HepG2 (cell line): ENCODE data around the gene VPREB3. TPM values are rescaled to one million over a fixed set of nuclear protein-coding genes. Genes with fewer than 3 reads are reported as not detected.

Experiments used
- BCL6 ChIP-seq: IDR thresholded peaks from 2 replicates; pipeline ENCODE4 v1.6.1; 2016; ENCODE audit warnings: missing genetic modification reagents, missing compliant biosample characterization
- BRCA1 ChIP-seq: sonication (generic); formaldehyde crosslinking; IDR thresholded peaks from 2 replicates; pipeline ENCODE4 v1.4.0; 2020; ENCODE audit warnings: missing genetic modification reagents
- CBX5 ChIP-seq: sonication (generic); formaldehyde crosslinking; IDR thresholded peaks from 2 replicates; pipeline ENCODE4 v1.4.0; 2020; ENCODE audit warnings: missing genetic modification reagents, borderline replicate concordance
- CHD2 ChIP-seq: IDR thresholded peaks from 2 replicates; pipeline ENCODE4 v1.6.1; 2011; ENCODE audit warnings: low read depth, low read length, improper control_type of control experiment
- CREM ChIP-seq, 2 experiments: sonication (generic) in 1 of 2; formaldehyde crosslinking in 1 of 2; IDR thresholded peaks; 2 replicates each; pipeline versions ENCODE4 v1.4.0 to v1.6.1; 2016 to 2020; ENCODE audit warnings: antibody characterized with exemption in 1 of 2, mild to moderate bottlenecking in 1 of 2, missing genetic modification reagents in 1 of 2
- ELF3 ChIP-seq: IDR thresholded peaks from 2 replicates; pipeline ENCODE4 v1.6.1; 2016; ENCODE audit warnings: missing genetic modification reagents, missing compliant biosample characterization
- FOXA1 ChIP-seq, 2 experiments: fragments of 450-650 bp in 1 of 2; sonication (generic) in 1 of 2; formaldehyde crosslinking in 1 of 2; IDR thresholded peaks; 2 replicates each; pipeline versions ENCODE4 v1.4.0 to v1.6.1; 2016 to 2020; ENCODE audit warnings: missing genetic modification reagents in 1 of 2
- FOXA3 ChIP-seq: IDR thresholded peaks from 2 replicates; pipeline ENCODE4 v1.6.1; 2016; ENCODE audit warnings: missing genetic modification reagents, missing compliant biosample characterization
- MIER2 ChIP-seq: IDR thresholded peaks from 2 replicates; pipeline ENCODE4 v1.6.1; 2016; ENCODE audit warnings: missing biosample characterization, missing genetic modification reagents
- MXI1 ChIP-seq: IDR thresholded peaks from 3 replicates; pipeline ENCODE4 v1.6.1; 2012; ENCODE audit warnings: low read depth, low read length, inconsistent platforms, borderline replicate concordance
- NFIB ChIP-seq: sonication (generic); formaldehyde crosslinking; IDR thresholded peaks from 2 replicates; pipeline ENCODE4 v1.9.0; 2021; ENCODE audit warnings: missing genetic modification reagents, mild to moderate bottlenecking, borderline replicate concordance
- RXRB ChIP-seq: IDR thresholded peaks from 2 replicates; pipeline ENCODE4 v1.6.1; 2016; ENCODE audit warnings: borderline replicate concordance, missing genetic modification reagents, missing compliant biosample characterization
- SP2 ChIP-seq: sonication (generic); formaldehyde crosslinking; IDR thresholded peaks from 2 replicates; pipeline ENCODE4 v1.5.1; 2020; ENCODE audit warnings: mild to moderate bottlenecking, missing genetic modification reagents
- ZFP82 ChIP-seq: sonication (generic); formaldehyde crosslinking; IDR thresholded peaks from 2 replicates; pipeline ENCODE4 v1.5.1; 2020; ENCODE audit warnings: mild to moderate bottlenecking, missing genetic modification reagents, borderline replicate concordance
- ZFY ChIP-seq: sonication (generic); formaldehyde crosslinking; IDR thresholded peaks from 2 replicates; pipeline ENCODE4 v1.4.0; 2020; ENCODE audit warnings: missing genetic modification reagents
- ZNF12 ChIP-seq: sonication (generic); formaldehyde crosslinking; IDR thresholded peaks from 2 replicates; pipeline ENCODE4 v1.5.0; 2020; ENCODE audit warnings: missing genetic modification reagents
- ZNF136 ChIP-seq: sonication (generic); formaldehyde crosslinking; IDR thresholded peaks from 2 replicates; pipeline ENCODE4 v1.8.1; 2022; ENCODE audit warnings: low read depth, mild to moderate bottlenecking, moderate library complexity, missing genetic modification reagents
- ZNF674 ChIP-seq: sonication (generic); formaldehyde crosslinking; IDR thresholded peaks from 2 replicates; pipeline ENCODE4 v1.5.0; 2020; ENCODE audit warnings: low read depth, mild to moderate bottlenecking, missing genetic modification reagents
- ZNF782 ChIP-seq: sonication (generic); formaldehyde crosslinking; IDR thresholded peaks from 2 replicates; pipeline ENCODE4 v1.4.0; 2020; ENCODE audit warnings: missing genetic modification reagents, mild to moderate bottlenecking, borderline replicate concordance
- polyA plus RNA-seq, 8 experiments: library from polyadenylated mRNA; depleted of rRNA in 3 of 8; stranded (reverse) in 7 of 8; unstranded in 1 of 8; fragments of >200 nt; fragmentation: Illumina TruSeq in 4 of 8; extraction: Trizol in 4 of 8; gene quantifications; 2 replicates each; pipeline versions ENCODE4 v1.2.1 to v1.2.3, GENCODE V29; 2011 to 2016; ENCODE audit warnings: low read depth in 4 of 8, missing spikeins in 1 of 8, mixed read lengths in 1 of 8; ENCODE audit not compliant: insufficient read depth in 1 of 8
- total RNA-seq, 5 experiments: library from RNA; depleted of rRNA; stranded (reverse); fragments of >200 nt; fragmentation: Illumina TruSeq; extraction: Trizol; gene quantifications; 2 replicates each; pipeline ENCODE4 v1.2.3, GENCODE V29; 2016; ENCODE audit warnings: low read depth in 1 of 5
- TF ChIP-seq, protein P1 (sequence below): fragments of 450-650 bp; IDR thresholded peaks from 2 replicates; pipeline ENCODE4 v1.6.1; 2016
- TF ChIP-seq, protein P2 (sequence below): sonication (generic); formaldehyde crosslinking; IDR thresholded peaks from 2 replicates; pipeline ENCODE4 v1.4.0; 2020; ENCODE audit warnings: missing genetic modification reagents
- TF ChIP-seq, protein P3 (sequence below): IDR thresholded peaks from 2 replicates; pipeline ENCODE4 v1.6.1; 2016; ENCODE audit warnings: control low read depth
- TF ChIP-seq, protein P4 (sequence below): sonication (generic); formaldehyde crosslinking; IDR thresholded peaks from 2 replicates; pipeline ENCODE4 v1.8.0; 2022; ENCODE audit warnings: mild to moderate bottlenecking, missing genetic modification reagents, moderate library complexity
- TF ChIP-seq, protein P5 (sequence below): sonication (generic); formaldehyde crosslinking; IDR thresholded peaks from 2 replicates; pipeline ENCODE4 v1.5.1; 2020; ENCODE audit warnings: missing genetic modification reagents, mild to moderate bottlenecking, borderline replicate concordance

The VPREB3 gene
- total and polyA plus RNA-seq, 2 of the 13 experiments (the other 11 are each of a cell fraction or from before 2014, with no cell fraction given), result 0.22 TPM; not detected in 1

DNA sequence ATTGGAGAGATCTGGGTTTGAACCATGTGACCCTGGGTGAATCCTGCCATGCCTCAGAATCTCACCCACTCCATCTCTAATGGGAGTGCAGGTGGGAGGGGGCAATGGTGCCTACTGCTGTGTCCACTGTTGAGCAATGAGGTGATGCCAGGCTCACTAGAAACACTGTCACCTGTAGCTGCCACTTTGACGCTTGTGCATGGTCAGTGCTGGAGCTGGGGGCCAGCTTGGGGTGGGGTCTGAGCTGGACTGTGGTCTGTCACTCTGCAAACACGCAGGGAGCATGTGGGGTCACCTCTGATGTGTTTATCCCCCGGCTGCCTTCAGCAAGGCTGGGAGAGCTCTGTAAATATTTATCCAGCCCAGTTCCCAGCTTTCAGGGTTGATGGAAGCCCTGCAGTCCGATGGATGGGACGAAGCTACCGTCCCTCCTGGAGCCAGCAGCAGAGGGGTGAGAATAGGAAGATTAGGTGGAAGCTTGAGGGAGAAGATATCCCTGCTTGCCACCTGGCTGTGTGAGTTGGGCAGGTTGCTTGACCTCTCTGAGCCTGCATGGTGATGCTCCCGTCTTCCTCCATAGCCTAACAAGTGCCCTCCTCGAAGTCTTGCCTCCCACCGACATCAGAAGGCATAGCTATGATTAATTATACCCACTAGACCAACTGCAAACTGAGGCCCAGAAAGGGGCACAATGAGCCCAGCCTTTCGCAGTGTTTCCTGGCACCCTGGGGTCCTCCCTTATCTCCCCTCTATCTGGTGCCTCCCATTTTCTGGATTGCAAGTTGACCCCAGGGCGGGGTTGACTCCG is 20.1 kb upstream of the VPREB3 start (continued):
- peak; percentile 48; the same call in 1 of the 2 replicates for TF ChIP-seq CBX5
- TF ChIP-seq MXI1, result peak; percentile 88; the same call in 1 of the 3 replicates
- peak; percentile 58 for TF ChIP-seq ELF3 (CRISPR knock-in tag)
- TF ChIP-seq ZFY (CRISPR knock-in tag), result no peak
- TF ChIP-seq, protein P1, sequence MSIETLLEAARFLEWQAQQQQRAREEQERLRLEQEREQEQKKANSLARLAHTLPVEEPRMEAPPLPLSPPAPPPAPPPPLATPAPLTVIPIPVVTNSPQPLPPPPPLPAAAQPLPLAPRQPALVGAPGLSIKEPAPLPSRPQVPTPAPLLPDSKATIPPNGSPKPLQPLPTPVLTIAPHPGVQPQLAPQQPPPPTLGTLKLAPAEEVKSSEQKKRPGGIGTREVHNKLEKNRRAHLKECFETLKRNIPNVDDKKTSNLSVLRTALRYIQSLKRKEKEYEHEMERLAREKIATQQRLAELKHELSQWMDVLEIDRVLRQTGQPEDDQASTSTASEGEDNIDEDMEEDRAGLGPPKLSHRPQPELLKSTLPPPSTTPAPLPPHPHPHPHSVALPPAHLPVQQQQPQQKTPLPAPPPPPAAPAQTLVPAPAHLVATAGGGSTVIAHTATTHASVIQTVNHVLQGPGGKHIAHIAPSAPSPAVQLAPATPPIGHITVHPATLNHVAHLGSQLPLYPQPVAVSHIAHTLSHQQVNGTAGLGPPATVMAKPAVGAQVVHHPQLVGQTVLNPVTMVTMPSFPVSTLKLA, result peak; percentile 22; the same call in 1 of the 2 replicates
- TF ChIP-seq SP2 (CRISPR knock-in tag), result no peak
- TF ChIP-seq, protein P2, sequence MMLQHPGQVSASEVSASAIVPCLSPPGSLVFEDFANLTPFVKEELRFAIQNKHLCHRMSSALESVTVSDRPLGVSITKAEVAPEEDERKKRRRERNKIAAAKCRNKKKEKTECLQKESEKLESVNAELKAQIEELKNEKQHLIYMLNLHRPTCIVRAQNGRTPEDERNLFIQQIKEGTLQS (CRISPR knock-in tag), result no peak
- no peak for TF ChIP-seq NFIB (CRISPR knock-in tag)
- peak; percentile 52; the same call in 1 of the 2 replicates for TF ChIP-seq FOXA1 (IDR thresholded peaks at IDR 0.05)
- peak; percentile 89 for TF ChIP-seq FOXA1 (CRISPR knock-in tag; IDR thresholded peaks at IDR 0.05)
- TF ChIP-seq, protein P3, sequence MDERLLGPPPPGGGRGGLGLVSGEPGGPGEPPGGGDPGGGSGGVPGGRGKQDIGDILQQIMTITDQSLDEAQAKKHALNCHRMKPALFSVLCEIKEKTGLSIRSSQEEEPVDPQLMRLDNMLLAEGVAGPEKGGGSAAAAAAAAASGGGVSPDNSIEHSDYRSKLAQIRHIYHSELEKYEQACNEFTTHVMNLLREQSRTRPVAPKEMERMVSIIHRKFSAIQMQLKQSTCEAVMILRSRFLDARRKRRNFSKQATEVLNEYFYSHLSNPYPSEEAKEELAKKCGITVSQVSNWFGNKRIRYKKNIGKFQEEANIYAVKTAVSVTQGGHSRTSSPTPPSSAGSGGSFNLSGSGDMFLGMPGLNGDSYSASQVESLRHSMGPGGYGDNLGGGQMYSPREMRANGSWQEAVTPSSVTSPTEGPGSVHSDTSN, result peak; percentile 48
- TF ChIP-seq ZNF782 (CRISPR knock-in tag), result peak; percentile 33; the same call in 1 of the 2 replicates
- no peak for TF ChIP-seq ZFP82 (CRISPR knock-in tag)
- peak; percentile 82 for TF ChIP-seq CREM (IDR thresholded peaks at IDR 0.05)
- no peak for TF ChIP-seq CREM (CRISPR knock-in tag; IDR thresholded peaks at IDR 0.05)
- TF ChIP-seq, protein P4, sequence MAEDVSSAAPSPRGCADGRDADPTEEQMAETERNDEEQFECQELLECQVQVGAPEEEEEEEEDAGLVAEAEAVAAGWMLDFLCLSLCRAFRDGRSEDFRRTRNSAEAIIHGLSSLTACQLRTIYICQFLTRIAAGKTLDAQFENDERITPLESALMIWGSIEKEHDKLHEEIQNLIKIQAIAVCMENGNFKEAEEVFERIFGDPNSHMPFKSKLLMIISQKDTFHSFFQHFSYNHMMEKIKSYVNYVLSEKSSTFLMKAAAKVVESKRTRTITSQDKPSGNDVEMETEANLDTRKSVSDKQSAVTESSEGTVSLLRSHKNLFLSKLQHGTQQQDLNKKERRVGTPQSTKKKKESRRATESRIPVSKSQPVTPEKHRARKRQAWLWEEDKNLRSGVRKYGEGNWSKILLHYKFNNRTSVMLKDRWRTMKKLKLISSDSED (CRISPR knock-in tag), result no peak
- TF ChIP-seq, protein P5, sequence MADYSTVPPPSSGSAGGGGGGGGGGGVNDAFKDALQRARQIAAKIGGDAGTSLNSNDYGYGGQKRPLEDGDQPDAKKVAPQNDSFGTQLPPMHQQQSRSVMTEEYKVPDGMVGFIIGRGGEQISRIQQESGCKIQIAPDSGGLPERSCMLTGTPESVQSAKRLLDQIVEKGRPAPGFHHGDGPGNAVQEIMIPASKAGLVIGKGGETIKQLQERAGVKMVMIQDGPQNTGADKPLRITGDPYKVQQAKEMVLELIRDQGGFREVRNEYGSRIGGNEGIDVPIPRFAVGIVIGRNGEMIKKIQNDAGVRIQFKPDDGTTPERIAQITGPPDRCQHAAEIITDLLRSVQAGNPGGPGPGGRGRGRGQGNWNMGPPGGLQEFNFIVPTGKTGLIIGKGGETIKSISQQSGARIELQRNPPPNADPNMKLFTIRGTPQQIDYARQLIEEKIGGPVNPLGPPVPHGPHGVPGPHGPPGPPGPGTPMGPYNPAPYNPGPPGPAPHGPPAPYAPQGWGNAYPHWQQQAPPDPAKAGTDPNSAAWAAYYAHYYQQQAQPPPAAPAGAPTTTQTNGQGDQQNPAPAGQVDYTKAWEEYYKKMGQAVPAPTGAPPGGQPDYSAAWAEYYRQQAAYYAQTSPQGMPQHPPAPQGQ (CRISPR knock-in tag), result no peak
- peak; percentile 100 for TF ChIP-seq RXRB (CRISPR knock-in tag)
- TF ChIP-seq ZNF12 (CRISPR knock-in tag), result no peak
- TF ChIP-seq ZNF674 (CRISPR knock-in tag), result no peak
- no peak for TF ChIP-seq CHD2
- no peak; the same call in 1 of the 2 replicates for TF ChIP-seq MIER2
- TF ChIP-seq BCL6 (CRISPR knock-in tag), result peak; percentile 93
- peak; percentile 97 for TF ChIP-seq FOXA3 (CRISPR knock-in tag)
- no peak for TF ChIP-seq BRCA1 (CRISPR knock-in tag)
- no peak for TF ChIP-seq ZNF136 (CRISPR knock-in tag)
